ENCODE data around the gene MLYCD. TPM values are rescaled to one million over a fixed set of nuclear protein-coding genes. Genes with fewer than 3 reads are reported as not detected.
A peak's percentile ranks its signal among the peaks of the same experiment; 100 is the strongest.

MLYCD gene
- total and polyA plus RNA-seq, 9 donors: 4.4 to 11.8 (median 7.6) TPM

DNA sequence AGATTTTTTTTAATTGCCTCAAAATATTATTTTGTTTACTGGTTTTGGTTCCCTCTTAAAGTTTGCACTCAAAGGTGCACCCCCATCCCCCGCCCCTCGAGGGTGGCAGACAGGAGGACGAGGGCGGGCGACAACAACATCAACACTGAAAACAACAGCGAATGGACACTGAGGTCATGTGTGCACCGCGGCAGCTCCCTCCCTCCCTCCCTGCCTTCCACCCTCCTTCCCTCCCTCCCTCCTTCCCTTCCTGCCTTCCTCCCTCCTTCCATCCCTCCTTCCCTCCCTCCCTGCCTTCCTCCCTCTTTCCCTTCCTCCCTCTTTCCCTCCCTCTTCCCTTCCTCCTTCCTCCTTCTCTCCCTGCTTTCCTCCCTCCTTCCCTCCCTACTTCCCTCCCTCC, 52.6 kb downstream of the MLYCD start:
- Histone ChIP-seq H3K36me3 (no peaks in the 10 kb centered on the region), H3K27me3 (no peaks in the 10 kb centered on the region), H3K4me1 (ENCODE audit: insufficient read depth) (peaks cover 6% of the 10 kb centered on the region), H3K27ac (no peak overlapping the region), H3K4me3 (no peak overlapping the region), H3K9me3 (no peaks in the 10 kb centered on the region)
- intact Hi-C loops (cut with DNase I): loop anchor here in 1 of 4 donors (5.0 kb wide), 3 partner anchors 49 to 1596 kb away; partner anchors contain the start of gene TAF1C
- no peak for DNase-seq
- TF ChIP-seq POLR2A (IDR thresholded peaks at IDR 0.05) (no peak), EP300 (IDR thresholded peaks at IDR 0.05) (no peak)
- TF ChIP-seq, protein P1, sequence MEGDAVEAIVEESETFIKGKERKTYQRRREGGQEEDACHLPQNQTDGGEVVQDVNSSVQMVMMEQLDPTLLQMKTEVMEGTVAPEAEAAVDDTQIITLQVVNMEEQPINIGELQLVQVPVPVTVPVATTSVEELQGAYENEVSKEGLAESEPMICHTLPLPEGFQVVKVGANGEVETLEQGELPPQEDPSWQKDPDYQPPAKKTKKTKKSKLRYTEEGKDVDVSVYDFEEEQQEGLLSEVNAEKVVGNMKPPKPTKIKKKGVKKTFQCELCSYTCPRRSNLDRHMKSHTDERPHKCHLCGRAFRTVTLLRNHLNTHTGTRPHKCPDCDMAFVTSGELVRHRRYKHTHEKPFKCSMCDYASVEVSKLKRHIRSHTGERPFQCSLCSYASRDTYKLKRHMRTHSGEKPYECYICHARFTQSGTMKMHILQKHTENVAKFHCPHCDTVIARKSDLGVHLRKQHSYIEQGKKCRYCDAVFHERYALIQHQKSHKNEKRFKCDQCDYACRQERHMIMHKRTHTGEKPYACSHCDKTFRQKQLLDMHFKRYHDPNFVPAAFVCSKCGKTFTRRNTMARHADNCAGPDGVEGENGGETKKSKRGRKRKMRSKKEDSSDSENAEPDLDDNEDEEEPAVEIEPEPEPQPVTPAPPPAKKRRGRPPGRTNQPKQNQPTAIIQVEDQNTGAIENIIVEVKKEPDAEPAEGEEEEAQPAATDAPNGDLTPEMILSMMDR (IDR thresholded peaks at IDR 0.05): no peak
- 15 to 29% (median 19%) methylated on average over 8 of the region's 8 CpGs for WGBS, 3 donors

DNA sequence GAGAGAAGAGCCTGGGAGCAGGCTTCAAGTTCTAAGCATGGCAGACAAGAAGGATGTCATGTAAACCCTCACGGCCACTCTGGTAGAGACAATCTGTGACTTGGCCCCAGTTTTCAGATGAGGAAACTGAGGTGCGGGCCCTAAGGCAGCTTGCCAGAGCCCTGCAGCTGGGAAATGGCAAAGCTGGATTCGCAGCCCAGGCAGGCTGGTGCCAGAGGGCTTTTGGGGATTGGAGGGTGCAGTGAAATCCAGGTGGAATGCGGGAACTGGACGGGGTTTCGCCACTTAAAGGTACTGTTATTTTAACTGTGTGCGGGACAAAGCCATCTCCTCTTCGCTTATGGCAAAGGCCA, 53.6 kb downstream of the MLYCD start:
- intact Hi-C loops (cut with DNase I): loop anchor here in 1 of 4 donors (5.0 kb wide), 3 partner anchors 50 to 1595 kb away; partner anchors contain the start of gene TAF1C
- Histone ChIP-seq H3K27ac (peak overlapping the region in 1 of 2 donors; percentile 86), H3K4me1 (ENCODE audit: insufficient read depth) (peaks cover 6% of the 10 kb centered on the region), H3K4me3 (peak overlapping the region; percentile 61), H3K27me3 (no peaks in the 10 kb centered on the region), H3K9me3 (no peaks in the 10 kb centered on the region), H3K36me3 (no peaks in the 10 kb centered on the region)
- TF ChIP-seq POLR2A (IDR thresholded peaks at IDR 0.05) (no peak), EP300 (IDR thresholded peaks at IDR 0.05) (no peak)
- TF ChIP-seq, protein P1 (IDR thresholded peaks at IDR 0.05): no peak
- WGBS, 3 donors: 6 to 8% (median 8%) methylated on average over 8 of the region's 8 CpGs
- no peak for DNase-seq

DNA sequence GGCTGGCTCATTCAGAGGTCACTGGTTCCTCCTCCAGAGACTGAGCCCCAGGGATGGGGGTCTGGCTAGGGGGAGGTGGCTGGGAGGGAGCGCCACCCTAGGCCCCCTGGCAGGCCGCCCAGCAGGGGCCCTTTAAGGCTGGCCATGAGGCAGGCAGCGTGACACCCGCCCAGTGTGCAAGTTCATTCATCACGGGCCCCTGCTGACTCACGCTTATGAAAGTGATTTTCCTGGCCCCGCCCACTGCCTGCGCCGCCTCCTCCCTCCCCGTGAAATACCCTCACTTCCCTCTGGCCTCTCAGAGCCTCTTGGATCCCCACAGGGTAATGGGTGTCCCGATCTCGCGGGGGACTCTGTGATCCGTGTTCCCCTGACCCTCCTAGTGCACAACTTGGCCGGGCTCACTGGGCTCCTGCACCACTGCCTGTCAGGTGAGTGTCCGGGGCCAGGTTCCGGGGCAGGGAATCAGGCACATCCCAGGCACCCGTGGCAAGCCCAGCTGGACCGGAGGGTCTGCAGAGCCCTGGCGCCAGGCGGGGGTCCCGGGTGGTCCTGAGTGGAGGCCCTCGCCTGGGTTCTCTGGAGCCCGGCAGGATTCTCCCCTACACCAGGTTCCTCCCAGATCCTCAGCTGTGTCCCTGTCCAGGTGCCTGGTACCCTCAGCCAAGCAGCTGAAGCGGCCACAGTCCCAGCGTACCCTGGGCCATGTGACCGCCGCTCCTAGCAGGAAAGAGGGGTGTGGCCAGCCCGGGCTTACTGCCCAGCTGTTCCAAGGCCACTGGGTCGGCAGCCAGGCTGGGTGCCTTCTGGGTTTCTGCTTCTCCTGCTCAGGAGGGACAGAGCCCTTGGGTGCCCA, 54.3 kb downstream of the MLYCD start, which contains the start of gene OSGIN1:
TSS of gene OSGIN1 (plus strand) at position 301 of the 856 bp plus-strand sequence. CDS start 4,432 bp downstream, outside the sequence.
- TF ChIP-seq POLR2A (IDR thresholded peaks at IDR 0.05) (peak; percentile 79), EP300 (IDR thresholded peaks at IDR 0.05) (no peak)
- TF ChIP-seq, protein P1 (IDR thresholded peaks at IDR 0.05): peak in 1 of 3 donors; percentile 28
- Histone ChIP-seq H3K9me3 (no peaks in the 10 kb centered on the region), H3K27me3 (no peaks in the 10 kb centered on the region), H3K4me1 (ENCODE audit: insufficient read depth) (peaks cover 6% of the 10 kb centered on the region), H3K36me3 (no peaks in the 10 kb centered on the region), H3K4me3 (peak within 1 kb of the TSS; percentile 61), H3K27ac (peak within 1 kb of the TSS; percentile 15 to 86)
- DNase-seq: peak; percentile 92 to 96 (median 94)
- intact Hi-C loops (cut with DNase I): loop anchor here in 1 of 4 donors (5.0 kb wide), 3 partner anchors 51 to 1594 kb away; partner anchors contain the start of gene TAF1C
- 0 to 2% (median 1%) methylated on average over 25 to 30 of the region's 30 CpGs for WGBS, 3 donors

DNA sequence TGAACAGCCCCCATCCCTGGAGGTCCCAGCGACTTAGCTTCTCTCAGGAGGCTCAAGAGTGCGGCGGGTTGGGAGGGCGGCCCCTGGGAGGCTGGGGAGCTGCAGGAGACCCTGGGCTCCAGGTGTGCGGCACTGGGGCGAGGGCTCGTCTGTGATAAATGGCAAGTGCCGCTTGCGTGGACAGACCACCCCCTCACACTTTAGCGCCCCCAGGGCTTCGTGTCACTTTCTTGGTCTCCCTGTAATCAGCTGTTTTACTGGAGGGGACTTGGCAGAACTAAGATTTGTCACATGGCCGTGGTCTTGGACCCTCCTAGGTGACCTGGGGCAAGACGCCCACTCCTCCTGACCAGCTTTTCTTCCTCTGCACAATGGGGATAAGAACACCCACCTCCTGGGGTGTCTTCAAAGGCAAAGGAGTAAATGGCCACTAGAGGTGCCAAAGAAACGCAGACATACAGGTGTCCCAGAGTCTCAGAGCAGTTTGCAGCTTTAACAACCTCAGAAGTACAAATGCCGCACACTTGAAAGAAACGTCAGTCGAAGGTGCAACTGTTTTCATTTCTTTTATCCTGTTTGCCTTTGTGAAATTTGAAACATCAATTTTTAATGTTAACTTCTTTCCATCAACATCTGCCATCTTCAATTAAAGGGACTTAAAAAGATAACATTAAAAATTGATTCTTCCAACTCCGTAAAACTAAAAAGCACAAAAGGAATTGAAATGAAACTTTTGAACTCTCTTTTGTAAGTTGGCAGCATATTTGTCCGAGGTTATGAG, 55.1 kb downstream of the MLYCD start:
- Histone ChIP-seq H3K27ac (peak overlapping the region; percentile 15 to 86), H3K4me1 (ENCODE audit: insufficient read depth) (peaks cover 6% of the 10 kb centered on the region), H3K4me3 (peak overlapping the region; percentile 61), H3K27me3 (no peaks in the 10 kb centered on the region), H3K9me3 (no peaks in the 10 kb centered on the region), H3K36me3 (no peaks in the 10 kb centered on the region)
- WGBS, 3 donors: 7 to 14% (median 11%) methylated on average over 19 of the region's 19 CpGs
- intact Hi-C loops (cut with DNase I): loop anchor here in 1 of 4 donors (5.0 kb wide), 3 partner anchors 52 to 1593 kb away; partner anchors contain the start of gene TAF1C
- no peak for DNase-seq
- no peak for TF ChIP-seq POLR2A (IDR thresholded peaks at IDR 0.05)
- TF ChIP-seq, protein P1 (IDR thresholded peaks at IDR 0.05): peak in 1 of 3 donors; percentile 29
- no peak for TF ChIP-seq EP300 (IDR thresholded peaks at IDR 0.05)

All from ovary (tissue), 9 donors.